Left renal pelvis (tissue), 4 donors: ENCODE measurements around the gene XAGE1B. TPM values are rescaled to one million over a fixed set of nuclear protein-coding genes. Genes with fewer than 3 reads are reported as not detected.

Experiments
- polyA plus RNA-seq, 4 donors: library from polyadenylated mRNA; unstranded; fragments of 120-200 nt; gene quantifications; one replicate each; pipeline ENCODE4 v1.2.1, GENCODE V29; 2013; ENCODE audit not compliant: insufficient read length in 4 of 4

XAGE1B gene
- polyA plus RNA-seq, 4 donors = not detected

Other genes starting within 250 kb of the XAGE1B start
- under 1 TPM in 1 of 4 donors, not detected in 3; 0.24 TPM for gene XAGE2, start 148.0 kb downstream of the XAGE1B start, polyA plus RNA-seq
- not detected for gene XAGE1A, start 21.3 kb downstream of the XAGE1B start, polyA plus RNA-seq
- not detected for gene SSX7, start 137.8 kb upstream of the XAGE1B start, polyA plus RNA-seq
- gene SSX2, start 190.1 kb upstream of the XAGE1B start, polyA plus RNA-seq = not detected
- not detected for gene SSX2B, start 234.2 kb upstream of the XAGE1B start, polyA plus RNA-seq